OCI-LY7 (cell line): ENCODE results near the gene CENPU. TPM values are rescaled to one million over a fixed set of nuclear protein-coding genes. Genes with fewer than 3 reads are reported as not detected.
"Not testable (repeated sequence)": the region's sequence is repeated elsewhere in the genome, so short reads cannot be mapped to it uniquely, and the experiment has no call there.

ENCODE experiments used
- BruUV-seq: library from RNA; stranded (reverse); fragments of 400-500 nt; replicated peaks from 2 replicates; lab custom pipeline; 2021; lab: Mats Ljungman, UMichigan
- CTCF ChIA-PET: fragments of 300-600 bp; sonication (Branson Sonifier 250); formaldehyde crosslinking; loops from one replicate; lab custom pipeline; 2022; ENCODE audit warnings: antibody characterized with exemption; ENCODE audit not compliant: unreplicated experiment; lab: Charles Lee
- POLR2A ChIA-PET: fragments of 300-600 bp; sonication (Branson Sonifier 250); formaldehyde crosslinking; loops from one replicate; lab custom pipeline; 2022; ENCODE audit warnings: antibody characterized with exemption; lab: Charles Lee
- DNase-seq: peaks from one replicate; pipeline ENCODE4 v3.0.0-alpha.2; 2015; ENCODE audit warnings: low spot score
- H2AFZ ChIP-seq: fragments of 200-600 bp; sonication (generic), shearing (Covaris generic); 2 replicates; pipeline ENCODE4 v1.6.1; 2014; ENCODE audit warnings: mild to moderate bottlenecking, antibody characterized with exemption, low read length, moderate library complexity
- H3K27ac ChIP-seq: fragments of 200-600 bp; sonication (generic); 2 replicates; pipeline ENCODE4 v1.5.1; 2014; ENCODE audit warnings: mixed run types, low read depth, mild to moderate bottlenecking, moderate library complexity, low read length, inconsistent platforms; ENCODE audit not compliant: poor library complexity, severe bottlenecking
- H3K36me3 ChIP-seq: fragments of 200-600 bp; sonication (generic); 2 replicates; pipeline ENCODE4 v1.6.1; 2014; ENCODE audit warnings: mild to moderate bottlenecking, antibody characterized with exemption, low read length, moderate library complexity, mixed read lengths; ENCODE audit not compliant: insufficient read depth
- H3K4me1 ChIP-seq: fragments of 200-600 bp; sonication (generic); 2 replicates; pipeline ENCODE4 v1.5.1; 2014; ENCODE audit warnings: mild to moderate bottlenecking, low read length; ENCODE audit not compliant: insufficient read depth, poor library complexity, severe bottlenecking
- H3K4me2 ChIP-seq: fragments of 200-600 bp; sonication (generic); 2 replicates; pipeline ENCODE4 v1.6.1; 2014; ENCODE audit warnings: mild to moderate bottlenecking, low read length
- H3K4me3 ChIP-seq: fragments of 200-600 bp; sonication (generic); 2 replicates; pipeline ENCODE4 v1.5.1; 2014; ENCODE audit warnings: mild to moderate bottlenecking, low read depth, low read length; ENCODE audit not compliant: poor library complexity, severe bottlenecking
- H3K79me2 ChIP-seq: fragments of 200-600 bp; sonication (generic); 2 replicates; pipeline ENCODE4 v1.6.1; 2016; ENCODE audit warnings: low read depth, mild to moderate bottlenecking, low read length, moderate library complexity, mixed read lengths; ENCODE audit not compliant: insufficient read depth
- H3K9me2 ChIP-seq: fragments of 200-600 bp; sonication (generic); 2 replicates; pipeline ENCODE4 v1.6.1; 2016; ENCODE audit warnings: mild to moderate bottlenecking, low read length, mixed read lengths; ENCODE audit not compliant: insufficient read depth
- H3K9me3 ChIP-seq: fragments of 200-600 bp; sonication (generic); 2 replicates; pipeline ENCODE4 v1.6.1; 2014; ENCODE audit warnings: mild to moderate bottlenecking, mixed run types, low read length, mixed read lengths
- H4K20me1 ChIP-seq: fragments of 200-600 bp; sonication (generic); 2 replicates; pipeline ENCODE4 v1.6.1; 2014; ENCODE audit warnings: mild to moderate bottlenecking, antibody characterized with exemption, low read length, moderate library complexity, mixed read lengths; ENCODE audit not compliant: insufficient read depth
- CTCF ChIP-seq: fragments of 200-600 bp; sonication (generic); conservative IDR thresholded peaks from 2 replicates; pipeline ENCODE4 v1.5.1; 2014; ENCODE audit warnings: mild to moderate bottlenecking, antibody characterized with exemption, low read length, moderate library complexity, mixed read lengths
- EZH2phosphoT487 ChIP-seq: fragments of 200-600 bp; sonication (generic); IDR thresholded peaks from 2 replicates; pipeline ENCODE4 v1.6.1; 2018; ENCODE audit warnings: low read depth, borderline replicate concordance, mild to moderate bottlenecking, mixed run types, antibody characterized with exemption, low read length, moderate library complexity, mixed read lengths
- intact Hi-C: fragments of 100-400 bp; cut with micrococcal nuclease; formaldehyde crosslinking; loops from one replicate; pipeline ENCODE4 v1.10.0; 2022; ENCODE audit not compliant: unreplicated experiment
- total RNA-seq, 2 experiments: library from RNA; depleted of rRNA in 1 of 2; stranded (reverse); fragments of >200 nt in 1 of 2; shearing (Covaris generic) in 1 of 2; gene quantifications; 2 replicates each; pipeline ENCODE4 v1.2.3, GENCODE V29; 2014 to 2022

Gene CENPU
- total RNA-seq, 2 experiments from 2014 or later = 83.9 to 132 TPM

DNA sequence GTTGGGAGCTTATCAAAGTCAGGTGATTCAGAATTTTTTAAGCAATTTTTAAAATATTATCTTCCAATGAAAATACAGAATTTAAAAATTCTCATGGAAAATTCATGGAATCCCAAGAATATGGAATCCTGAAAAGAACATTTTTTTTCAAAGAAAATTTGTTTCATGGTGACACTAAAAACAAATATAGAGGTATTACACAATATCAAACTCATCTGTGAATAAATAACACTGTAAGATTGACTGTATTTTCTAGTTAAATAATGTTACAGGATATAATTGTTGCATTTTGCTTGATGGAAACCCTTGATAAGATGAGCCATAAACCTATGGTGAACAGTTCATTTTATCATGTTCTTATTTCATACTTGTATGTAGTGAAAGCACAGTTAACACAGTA lies 72.9 kb downstream of the CENPU start:
- no peaks in the 10 kb centered on the region for H3K9me2 ChIP-seq
- H3K4me3 ChIP-seq = no peak overlapping the region

GRCh38 chr4:184657820-184658219 lies 76.1 kb downstream of the CENPU start:
- H3K4me2 ChIP-seq, H4K20me1 ChIP-seq, H3K9me3 ChIP-seq, H3K79me2 ChIP-seq, intact Hi-C loops, H3K4me3 ChIP-seq, H3K9me2 ChIP-seq, H3K27ac ChIP-seq, H2AFZ ChIP-seq, DNase-seq, H3K4me1 ChIP-seq, CTCF ChIA-PET, BruUV-seq: not testable (repeated sequence)
- peaks cover 10% of the 10 kb centered on the region for H3K36me3 ChIP-seq
- POLR2A ChIA-PET = interaction anchor here (1.3 kb wide), 1 partner anchor 21 kb away, joined by 3 read pairs; no protein-coding TSS in a partner anchor

More for the DNA sequence above, 72.9 kb downstream of the CENPU start:
- intact Hi-C loops = no loop called here
- Histone ChIP-seq H3K36me3 (peaks cover 8% of the 10 kb centered on the region), H3K79me2 (no peaks in the 10 kb centered on the region), H4K20me1 (no peaks in the 10 kb centered on the region), H3K27ac (no peak overlapping the region), H2AFZ (no peak overlapping the region), H3K4me2 (no peak overlapping the region), H3K4me1 (peaks cover 6% of the 10 kb centered on the region), H3K9me3 (no peaks in the 10 kb centered on the region)
- ChIA-PET CTCF (no interaction called here), POLR2A (interaction anchor here (0.6 kb wide), 1 partner anchor 97 kb away, joined by 4 read pairs; no protein-coding TSS in a partner anchor)
- TF ChIP-seq EZH2phosphoT487 (no peak), CTCF (no peak)
- no peak for DNase-seq
- no TSS peak for BruUV-seq

GRCh38 chr4:184657144-184657543 lies 76.8 kb downstream of the CENPU start:
- Histone ChIP-seq H3K79me2 (no peaks in the 10 kb centered on the region), H3K9me2 (no peaks in the 10 kb centered on the region), H3K27ac (no peak overlapping the region), H3K9me3 (no peaks in the 10 kb centered on the region), H3K4me1 (peaks cover under 1% of the 10 kb centered on the region), H3K4me2 (no peak overlapping the region), H4K20me1 (no peaks in the 10 kb centered on the region), H3K4me3 (no peak overlapping the region), H2AFZ (no peak overlapping the region), H3K36me3 (peaks cover 10% of the 10 kb centered on the region)
- no peak for TF ChIP-seq EZH2phosphoT487
- no peak for TF ChIP-seq CTCF
- POLR2A ChIA-PET = no interaction called here
- DNase-seq = no peak
- intact Hi-C loops = no loop called here
- BruUV-seq = TSS peak; percentile 28
- CTCF ChIA-PET = no interaction called here
